Gastroesophageal sphincter (tissue), 4 donors: ENCODE results near the gene MRFAP1L1. TPM values are rescaled to one million over a fixed set of nuclear protein-coding genes. Genes with fewer than 3 reads are reported as not detected.

Source experiments
- ATAC-seq: fragments of 150-250 bp; one replicate; pipeline ENCODE4 v1.9.1; 2016; ENCODE audit warnings: mild to moderate bottlenecking, moderate library complexity
- H3K27ac ChIP-seq, 4 donors: fragments of 200-600 bp; sonication (generic) in 3 of 4; 1 replicate in 3 of 4; 2 replicates in 1 of 4; pipeline ENCODE4 v1.5.1; 2016 to 2019
- H3K27me3 ChIP-seq: fragments of 200-600 bp; sonication (generic); one replicate; pipeline ENCODE4 v1.5.1; 2019
- H3K36me3 ChIP-seq, 2 donors: fragments of 200-600 bp; sonication (generic); one replicate each; pipeline ENCODE4 v1.5.1; 2019; ENCODE audit warnings: control low read depth in 1 of 2
- H3K4me1 ChIP-seq, 3 donors: fragments of 200-600 bp; sonication (generic); 1 replicate in 2 of 3; 2 replicates in 1 of 3; pipeline ENCODE4 v1.5.1; 2016 to 2019; ENCODE audit warnings: control low read depth in 2 of 3
- H3K4me3 ChIP-seq, 2 donors: fragments of 200-600 bp; sonication (generic); one replicate each; pipeline ENCODE4 v1.5.1; 2019; ENCODE audit warnings: mild to moderate bottlenecking in 1 of 2, moderate library complexity in 1 of 2
- H3K9me3 ChIP-seq, 3 donors: fragments of 200-600 bp; sonication (generic); one replicate each; pipeline ENCODE4 v1.5.1; 2017 to 2019; ENCODE audit warnings: control low read depth in 2 of 3
- EP300 ChIP-seq: sonication (generic); formaldehyde crosslinking; IDR thresholded peaks from one replicate; pipeline ENCODE4 v1.6.1; 2017; ENCODE audit warnings: antibody characterized with exemption, mild to moderate bottlenecking
- POLR2A ChIP-seq, 2 donors: fragments of 450-650 bp; IDR thresholded peaks; one replicate each; pipeline ENCODE4 v1.6.1; 2017; ENCODE audit warnings: antibody characterized with exemption in 2 of 2, mild to moderate bottlenecking in 2 of 2, moderate library complexity in 1 of 2
- POLR2AphosphoS5 ChIP-seq: sonication (generic); formaldehyde crosslinking; IDR thresholded peaks from one replicate; pipeline ENCODE4 v1.6.1; 2017; ENCODE audit warnings: antibody characterized with exemption
- WGBS, 2 donors: methylation state at CpG; one replicate each; pipeline ENCODE4 v1.1.5; 2018; ENCODE audit warnings: low coverage in 1 of 2; 5-methylcytosine and 5-hydroxymethylcytosine counted together
- total RNA-seq, 4 donors: library from RNA; depleted of rRNA; stranded (reverse); fragments of >200 nt; gene quantifications; one replicate each; pipeline ENCODE4 v1.1.0, GENCODE V29; 2016
- TF ChIP-seq, protein P1 (sequence below), 4 experiments: fragments of 200-600 bp in 2 of 4; fragments of 450-650 bp in 2 of 4; sonication (generic) in 1 of 4; IDR thresholded peaks; one replicate each; pipeline ENCODE4 v1.5.1; 2017 to 2019; ENCODE audit warnings: antibody characterized with exemption in 4 of 4, mild to moderate bottlenecking in 2 of 4, moderate library complexity in 2 of 4

The MRFAP1L1 gene
- total RNA-seq, 4 donors from 2014 or later, result 59.2 to 74.1 (median 66.8) TPM

DNA sequence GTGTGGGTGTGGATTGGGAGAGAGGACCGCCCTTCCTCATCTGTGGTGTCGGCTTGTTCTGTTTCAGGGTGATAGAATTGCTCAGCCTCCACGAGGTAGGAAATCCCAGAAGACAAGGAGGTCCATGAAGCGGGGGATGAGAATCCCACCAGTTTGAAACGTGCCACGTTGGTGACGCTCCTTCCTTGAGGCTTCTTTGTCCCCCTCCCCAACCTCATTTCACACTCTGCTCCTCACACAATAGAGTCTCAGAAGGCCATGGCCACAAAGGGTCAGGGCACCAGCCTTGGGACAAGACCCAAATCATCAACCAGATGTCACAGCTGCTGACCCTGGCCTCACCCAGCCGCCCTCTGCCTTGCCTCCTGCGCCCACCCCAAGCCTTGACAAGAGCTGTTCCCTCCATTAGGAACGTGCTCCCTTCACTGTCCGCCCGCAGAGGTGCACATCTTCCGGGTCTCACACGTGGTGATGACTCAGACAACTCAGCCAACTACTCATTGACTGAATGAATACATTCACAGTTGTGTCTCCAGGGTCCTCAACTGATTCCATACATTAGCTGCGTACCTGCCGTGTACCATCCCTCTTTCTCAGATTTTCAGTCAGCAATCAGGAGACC, 24.6 kb upstream of the MRFAP1L1 start:
- H3K27me3 ChIP-seq, result no peaks in the 10 kb centered on the region
- 72% methylated on average over 14 of the region's 16 CpGs; no CpG with 5 or more reads in 1 of the 2 donors for WGBS, 2 donors
- no peak overlapping the region for H3K4me3 ChIP-seq
- no peaks in the 10 kb centered on the region for H3K36me3 ChIP-seq
- TF ChIP-seq, protein P1, sequence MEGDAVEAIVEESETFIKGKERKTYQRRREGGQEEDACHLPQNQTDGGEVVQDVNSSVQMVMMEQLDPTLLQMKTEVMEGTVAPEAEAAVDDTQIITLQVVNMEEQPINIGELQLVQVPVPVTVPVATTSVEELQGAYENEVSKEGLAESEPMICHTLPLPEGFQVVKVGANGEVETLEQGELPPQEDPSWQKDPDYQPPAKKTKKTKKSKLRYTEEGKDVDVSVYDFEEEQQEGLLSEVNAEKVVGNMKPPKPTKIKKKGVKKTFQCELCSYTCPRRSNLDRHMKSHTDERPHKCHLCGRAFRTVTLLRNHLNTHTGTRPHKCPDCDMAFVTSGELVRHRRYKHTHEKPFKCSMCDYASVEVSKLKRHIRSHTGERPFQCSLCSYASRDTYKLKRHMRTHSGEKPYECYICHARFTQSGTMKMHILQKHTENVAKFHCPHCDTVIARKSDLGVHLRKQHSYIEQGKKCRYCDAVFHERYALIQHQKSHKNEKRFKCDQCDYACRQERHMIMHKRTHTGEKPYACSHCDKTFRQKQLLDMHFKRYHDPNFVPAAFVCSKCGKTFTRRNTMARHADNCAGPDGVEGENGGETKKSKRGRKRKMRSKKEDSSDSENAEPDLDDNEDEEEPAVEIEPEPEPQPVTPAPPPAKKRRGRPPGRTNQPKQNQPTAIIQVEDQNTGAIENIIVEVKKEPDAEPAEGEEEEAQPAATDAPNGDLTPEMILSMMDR (IDR thresholded peaks at IDR 0.05), result no peak
- TF ChIP-seq EP300 (no peak), POLR2AphosphoS5 (no peak), POLR2A (IDR thresholded peaks at IDR 0.05) (no peak)
- peaks cover 0 to 12% (median 6%) of the 10 kb centered on the region in 3 donors for H3K4me1 ChIP-seq
- H3K27ac ChIP-seq, result no peak overlapping the region
- H3K9me3 ChIP-seq, result no peaks in the 10 kb centered on the region
- ATAC-seq, result no peak

- Histone ChIP-seq H3K27me3 (no peaks in the 10 kb centered on the region), H3K36me3 (no peaks in the 10 kb centered on the region), H3K4me3 (no peak overlapping the region), H3K9me3 (no peaks in the 10 kb centered on the region), H3K27ac (peak overlapping the region in 3 of 4 donors; percentile 59 to 71 (median 70)), H3K4me1 (peaks cover 0 to 12% (median 6%) of the 10 kb centered on the region in 3 donors)
- 90% methylated on average over 4 to 15 of the region's 27 CpGs for WGBS, 2 donors
- TF ChIP-seq EP300 (no peak), POLR2A (IDR thresholded peaks at IDR 0.05) (no peak), POLR2AphosphoS5 (no peak)
- TF ChIP-seq, protein P1 (IDR thresholded peaks at IDR 0.05), result no peak
- no peak for ATAC-seq
Observed at GRCh38 chr4:6733358-6734164, 23.9 kb upstream of the MRFAP1L1 start.

GRCh38 chr4:6732441-6733357, 23.0 kb upstream of the MRFAP1L1 start:
- H3K9me3 ChIP-seq, result no peaks in the 10 kb centered on the region
- H3K36me3 ChIP-seq, result no peaks in the 10 kb centered on the region
- TF ChIP-seq POLR2AphosphoS5, result peak; percentile 38
- TF ChIP-seq, protein P1 (IDR thresholded peaks at IDR 0.05), result no peak
- H3K4me3 ChIP-seq, result no peak overlapping the region
- peak; percentile 92 for ATAC-seq
- 90% methylated on average over 3 of the region's 21 CpGs; no CpG with 5 or more reads in 1 of the 2 donors for WGBS, 2 donors
- H3K27me3 ChIP-seq, result no peaks in the 10 kb centered on the region
- peaks cover 0 to 12% (median 6%) of the 10 kb centered on the region in 3 donors for H3K4me1 ChIP-seq
- H3K27ac ChIP-seq, result peak overlapping the region in 3 of 4 donors; percentile 59 to 71 (median 70)

- WGBS, 2 donors, result 94 to 100% methylated on average over 3 of the region's 6 CpGs
- peaks cover 0 to 20% (median 6%) of the 10 kb centered on the region in 3 donors for H3K4me1 ChIP-seq
Observed at GRCh38 chr4:6731780-6732179, 22.1 kb upstream of the MRFAP1L1 start.

More at GRCh38 chr4:6731780-6732179, 22.1 kb upstream of the MRFAP1L1 start:
- no peak for TF ChIP-seq POLR2AphosphoS5
- TF ChIP-seq, protein P1 (IDR thresholded peaks at IDR 0.05), result no peak
- no peak for TF ChIP-seq EP300
- no peak for TF ChIP-seq POLR2A (IDR thresholded peaks at IDR 0.05)
- Histone ChIP-seq H3K27ac (peak overlapping the region in 2 of 4 donors; percentile 70 to 71), H3K4me3 (no peak overlapping the region), H3K9me3 (no peaks in the 10 kb centered on the region), H3K27me3 (no peaks in the 10 kb centered on the region), H3K36me3 (no peaks in the 10 kb centered on the region)
- ATAC-seq, result no peak
